ENCODE results near the gene ITPKB.
"Not testable (repeated sequence)": the region's sequence is repeated elsewhere in the genome, so short reads cannot be mapped to it uniquely, and the experiment has no call there.

ITPKB gene

GRCh38 chr1:226754793-226755533, 15.9 kb upstream of the ITPKB start:
- no peak for DNase-seq

- no peak for DNase-seq
Measured at GRCh38 chr1:226754097-226754496, 15.0 kb upstream of the ITPKB start.

GRCh38 chr1:226751703-226752102, 12.6 kb upstream of the ITPKB start:
- no peak for DNase-seq

DNA sequence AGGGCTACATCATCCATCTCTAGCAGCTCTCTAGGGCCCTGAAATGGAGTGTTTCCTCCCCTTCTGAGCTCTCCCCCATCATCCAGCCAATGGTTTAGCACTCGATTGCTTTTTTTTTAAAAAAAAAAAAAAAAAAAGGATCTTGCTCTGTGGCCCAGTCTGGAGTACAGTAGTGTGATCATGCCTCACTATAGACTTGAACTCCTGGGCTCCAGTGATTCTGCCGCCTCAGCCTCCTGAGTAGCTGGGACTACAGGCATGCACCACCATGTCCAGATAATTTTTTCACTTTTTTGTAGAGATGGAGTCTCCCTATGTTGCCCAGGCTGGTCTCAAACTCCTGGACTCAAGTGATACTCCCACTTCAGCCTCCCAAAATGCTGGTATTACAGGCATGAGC, 12.1 kb upstream of the ITPKB start:
- no peak for DNase-seq

- no peak for DNase-seq
Measured at GRCh38 chr1:226749467-226749866, 10.4 kb upstream of the ITPKB start.

GRCh38 chr1:226748306-226748705, 9.2 kb upstream of the ITPKB start:
- no peak for DNase-seq

- DNase-seq: not testable (repeated sequence)
Measured at GRCh38 chr1:226747519-226748263, 8.6 kb upstream of the ITPKB start.

DNA sequence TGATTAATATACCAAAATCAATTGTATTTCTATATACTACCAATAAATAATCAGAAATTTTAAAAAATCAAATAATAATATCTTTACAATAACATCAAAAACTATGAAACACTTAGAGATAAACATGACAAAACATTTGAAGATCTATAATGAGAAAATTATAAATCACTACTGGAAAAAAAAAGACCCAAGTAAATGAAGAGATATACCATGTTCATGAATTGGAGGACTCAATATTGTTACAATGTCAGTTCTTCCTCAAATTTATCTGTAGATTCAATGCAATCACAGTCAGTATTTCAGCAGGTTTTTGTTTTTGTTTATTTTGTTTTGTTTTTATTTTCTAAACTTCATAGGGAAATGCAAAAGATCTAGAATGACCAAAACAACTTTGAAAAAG, 4.2 kb upstream of the ITPKB start:
- no peak for DNase-seq

GRCh38 chr1:226741009-226741408, 1.9 kb upstream of the ITPKB start:
- no peak for DNase-seq

- DNase-seq: no peak
Measured at GRCh38 chr1:226739696-226740065, 599 bp upstream of the ITPKB start.

GRCh38 chr1:226738421-226738994, 574 bp downstream of the ITPKB start:
- no peak for DNase-seq

- DNase-seq: no peak
Measured at GRCh38 chr1:226737819-226738420, 1.2 kb downstream of the ITPKB start.

DNA sequence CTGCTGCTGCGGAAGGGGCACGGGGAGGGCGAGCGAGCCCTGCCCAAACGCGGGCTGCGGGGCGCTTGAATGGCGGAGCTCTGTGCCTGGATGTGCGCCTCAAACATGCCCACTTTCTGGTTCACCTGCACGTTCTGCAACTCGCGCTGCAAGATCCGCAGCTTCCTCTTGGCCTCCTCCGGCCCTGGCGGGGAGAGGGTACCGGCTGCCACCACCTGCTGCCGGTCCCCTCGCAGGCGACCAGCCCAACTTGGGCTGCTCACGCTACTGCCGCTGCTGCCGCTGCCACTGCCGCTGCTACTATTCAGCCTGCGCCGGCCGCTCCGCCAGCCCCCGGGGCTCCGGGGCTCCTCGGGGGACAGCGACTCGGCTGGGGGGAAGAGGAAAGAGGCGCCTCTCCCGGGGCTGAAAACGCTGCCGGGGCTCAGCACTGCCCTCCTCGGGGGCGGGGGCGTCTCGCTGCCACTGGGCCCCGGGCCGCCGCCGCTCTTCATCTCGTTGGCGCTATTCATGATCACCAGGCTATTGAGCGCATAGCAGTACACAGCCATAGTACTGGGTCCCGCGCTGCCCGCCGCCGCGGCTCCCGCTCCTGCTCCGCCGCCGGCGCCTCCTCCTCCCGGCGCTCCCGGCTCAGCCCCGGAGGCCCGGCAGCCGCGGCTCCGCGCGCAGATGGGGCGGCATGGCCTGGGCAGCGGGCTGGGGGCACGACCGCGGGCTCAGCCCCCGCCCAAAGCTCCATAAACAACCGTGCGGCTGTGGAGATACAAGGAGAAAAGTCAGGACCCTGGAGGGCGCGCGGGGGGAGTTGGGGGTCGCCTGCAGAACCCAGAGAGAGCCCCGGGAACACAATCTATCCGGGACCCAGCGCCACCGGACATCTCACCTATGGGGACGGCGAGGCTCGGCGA, 1.9 kb downstream of the ITPKB start:
- DNase-seq: no peak

GRCh38 chr1:226736001-226736907, 2.8 kb downstream of the ITPKB start:
- no peak for DNase-seq

GRCh38 chr1:226735576-226735975, 3.5 kb downstream of the ITPKB start:
- no peak for DNase-seq

- no peak for DNase-seq
Measured at GRCh38 chr1:226734611-226735153, 4.4 kb downstream of the ITPKB start.

DNA sequence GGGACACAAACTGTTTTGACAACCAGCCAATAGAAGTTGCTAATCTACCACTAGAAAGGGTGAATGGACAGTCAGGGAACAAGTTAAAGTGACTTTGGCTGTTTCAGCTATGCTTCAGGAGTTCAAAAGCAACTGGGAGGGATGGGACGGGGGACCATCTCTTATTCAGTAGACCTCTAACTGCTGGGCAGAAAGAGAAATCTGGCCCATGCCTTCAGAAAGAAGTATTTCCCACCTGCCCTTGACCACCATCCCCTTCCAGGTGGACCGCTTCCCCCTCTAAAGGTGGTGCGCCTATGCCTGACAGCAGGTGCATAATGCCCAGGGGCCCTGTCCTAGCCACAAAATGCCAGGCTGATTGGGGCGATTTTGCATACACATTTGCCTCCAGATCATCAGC, 5.2 kb downstream of the ITPKB start:
- DNase-seq: no peak

DNA sequence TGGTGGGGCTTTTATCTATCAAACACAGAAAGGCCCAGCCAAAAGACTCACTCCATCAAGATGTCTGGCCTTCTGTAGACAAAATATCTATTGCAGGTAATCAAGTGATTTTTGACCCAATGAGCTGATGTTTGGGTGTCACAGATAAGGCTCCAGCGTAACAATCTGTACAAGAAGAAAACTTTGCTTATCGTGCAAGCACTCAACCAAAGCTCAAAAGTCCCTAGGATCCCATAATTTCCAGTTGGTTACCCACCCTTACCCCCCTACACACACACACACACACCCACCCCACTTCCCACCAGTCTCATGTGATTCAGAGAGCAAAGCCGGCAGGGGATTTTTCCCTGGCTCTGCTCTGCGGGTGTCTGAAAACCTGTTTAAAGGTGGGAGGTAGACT, 5.8 kb downstream of the ITPKB start:
- DNase-seq: no peak

DNA sequence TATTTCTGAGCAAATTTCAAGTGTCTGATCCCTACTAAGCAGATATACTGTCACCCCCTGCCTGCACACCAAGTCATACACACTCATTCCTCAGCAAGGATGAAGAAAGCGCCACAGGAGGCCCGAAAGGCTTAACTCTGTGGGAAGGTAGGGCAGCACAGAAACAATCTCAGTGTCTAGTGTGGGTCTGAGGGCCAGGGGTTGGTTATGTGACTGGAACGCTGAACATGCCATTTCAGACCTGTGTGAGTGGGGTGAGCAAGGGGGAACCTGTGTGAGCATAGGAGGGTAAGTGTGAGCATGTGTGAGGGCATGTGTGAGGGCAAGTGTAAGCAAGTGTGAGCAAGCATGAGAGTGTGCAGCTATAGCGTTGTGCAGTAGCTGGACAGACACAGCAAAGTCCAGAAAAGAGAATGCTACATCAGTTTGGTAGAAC, 6.2 kb downstream of the ITPKB start:
- no peak for DNase-seq

DNA sequence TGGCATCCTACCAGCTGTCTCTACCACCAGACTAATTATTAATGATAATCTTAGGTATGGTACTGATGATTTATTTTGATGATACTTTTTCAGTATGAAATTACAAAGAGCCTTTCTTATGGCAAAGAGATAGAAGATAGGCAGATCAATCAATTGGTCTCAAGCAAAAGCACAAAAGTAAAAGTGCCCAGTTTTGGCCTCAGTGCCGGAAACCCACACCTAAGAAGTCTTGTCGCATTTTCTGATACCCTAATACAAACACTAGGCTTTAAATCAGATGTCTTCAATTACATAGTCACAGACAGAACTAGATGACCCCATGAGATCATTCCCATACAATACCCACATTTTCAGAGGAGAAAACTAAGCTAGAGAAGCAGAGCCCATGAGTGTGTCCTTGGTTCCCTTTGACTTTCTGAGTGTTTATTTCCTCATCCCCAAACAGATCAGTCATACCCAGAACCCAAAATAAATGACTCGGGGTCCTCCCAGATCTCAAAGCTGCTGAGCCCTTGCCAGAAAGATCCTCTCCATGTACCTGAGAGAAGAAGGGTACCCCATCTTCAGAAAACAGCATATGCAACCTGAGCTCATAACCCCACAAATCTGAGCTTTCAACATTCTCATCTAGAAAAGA, 7.7 kb downstream of the ITPKB start:
- no peak for DNase-seq

DNA sequence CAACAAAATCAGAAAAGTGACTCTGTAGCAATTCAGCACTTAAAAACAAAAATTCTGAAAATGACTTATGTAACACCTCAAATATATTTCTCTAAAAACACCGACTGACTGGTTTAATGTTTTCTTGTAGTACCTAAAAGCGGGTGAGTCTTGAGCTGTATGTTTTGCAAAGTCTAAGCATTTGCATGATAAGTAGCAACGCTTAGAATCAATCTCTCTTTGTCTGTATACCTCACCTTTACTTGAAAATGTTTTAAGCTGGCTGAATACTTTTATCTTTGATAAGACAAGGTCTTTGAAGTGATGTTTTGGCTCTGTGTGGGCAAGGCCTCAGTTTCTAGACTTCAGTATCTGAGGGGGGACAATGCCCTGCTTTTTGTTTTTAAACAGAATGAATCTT, 8.2 kb downstream of the ITPKB start:
- DNase-seq: no peak
